HepG2 (cell line): Measurements from ENCODE around the gene ABCF1. TPM values are rescaled to one million over a fixed set of nuclear protein-coding genes. Genes with fewer than 3 reads are reported as not detected.
A peak's percentile ranks its signal among the peaks of the same experiment; 100 is the strongest.

Source experiments
- EEA1 ChIP-seq: sonication (generic); formaldehyde crosslinking; IDR thresholded peaks from 2 replicates; pipeline ENCODE4 v1.5.1; 2020; ENCODE audit warnings: mild to moderate bottlenecking, missing genetic modification reagents, borderline replicate concordance
- HOXA7 ChIP-seq: sonication (generic); formaldehyde crosslinking; IDR thresholded peaks from 2 replicates; pipeline ENCODE4 v1.8.1; 2022; ENCODE audit warnings: mild to moderate bottlenecking, missing genetic modification reagents, moderate library complexity
- KAT8 ChIP-seq: IDR thresholded peaks from 2 replicates; pipeline ENCODE4 v1.6.1; 2016; ENCODE audit warnings: missing genetic modification reagents, missing compliant biosample characterization
- KDM5A ChIP-seq: fragments of 200-600 bp; sonication (generic); IDR thresholded peaks from 2 replicates; pipeline ENCODE4 v1.7.0; 2018; ENCODE audit warnings: antibody characterized with exemption, mild to moderate bottlenecking, low read length, borderline replicate concordance
- KMT2A ChIP-seq: sonication (generic); formaldehyde crosslinking; IDR thresholded peaks from 2 replicates; pipeline ENCODE4 v1.4.0; 2020; ENCODE audit warnings: missing genetic modification reagents
- SAP130 ChIP-seq: IDR thresholded peaks from 2 replicates; pipeline ENCODE4 v1.6.1; 2016; ENCODE audit warnings: low read depth
- SRSF1 ChIP-seq: fragments of 200-400 bp; formaldehyde crosslinking; optimal IDR thresholded peaks from 2 replicates; pipeline ENCODE3; 2017; ENCODE audit warnings: mild to moderate bottlenecking, low read depth, low read length, moderate library complexity
- ZBTB3 ChIP-seq: sonication (generic); formaldehyde crosslinking; IDR thresholded peaks from 2 replicates; pipeline ENCODE4 v1.4.0; 2020; ENCODE audit warnings: low read depth, mild to moderate bottlenecking, moderate library complexity, missing genetic modification reagents, borderline replicate concordance
- ZFP82 ChIP-seq: sonication (generic); formaldehyde crosslinking; IDR thresholded peaks from 2 replicates; pipeline ENCODE4 v1.5.1; 2020; ENCODE audit warnings: mild to moderate bottlenecking, missing genetic modification reagents, borderline replicate concordance
- ZNF121 ChIP-seq: sonication (generic); formaldehyde crosslinking; IDR thresholded peaks from 2 replicates; pipeline ENCODE4 v1.5.0; 2020; ENCODE audit warnings: mild to moderate bottlenecking, missing genetic modification reagents
- ZNF570 ChIP-seq: sonication (generic); formaldehyde crosslinking; IDR thresholded peaks from 2 replicates; pipeline ENCODE4 v1.4.0; 2020; ENCODE audit warnings: mild to moderate bottlenecking, missing genetic modification reagents, borderline replicate concordance
- ZNF83 ChIP-seq: sonication (generic); formaldehyde crosslinking; IDR thresholded peaks from 2 replicates; pipeline ENCODE4 v1.4.0; 2020; ENCODE audit warnings: missing genetic modification reagents, mild to moderate bottlenecking, borderline replicate concordance
- polyA plus RNA-seq, 8 experiments: library from polyadenylated mRNA; depleted of rRNA in 3 of 8; stranded (reverse) in 7 of 8; unstranded in 1 of 8; fragments of >200 nt; fragmentation: Illumina TruSeq in 4 of 8; extraction: Trizol in 4 of 8; gene quantifications; 2 replicates each; pipeline versions ENCODE4 v1.2.1 to v1.2.3, GENCODE V29; 2011 to 2016; ENCODE audit warnings: low read depth in 4 of 8, missing spikeins in 1 of 8, mixed read lengths in 1 of 8; ENCODE audit not compliant: insufficient read depth in 1 of 8
- total RNA-seq, 5 experiments: library from RNA; depleted of rRNA; stranded (reverse); fragments of >200 nt; fragmentation: Illumina TruSeq; extraction: Trizol; gene quantifications; 2 replicates each; pipeline ENCODE4 v1.2.3, GENCODE V29; 2016; ENCODE audit warnings: low read depth in 1 of 5
- TF ChIP-seq, protein P1 (sequence below): sonication (generic); formaldehyde crosslinking; IDR thresholded peaks from 2 replicates; pipeline ENCODE4 v1.4.0; 2020; ENCODE audit warnings: missing genetic modification reagents, borderline replicate concordance
- TF ChIP-seq, protein P2 (sequence below), 2 experiments: sonication (generic) in 1 of 2; formaldehyde crosslinking in 1 of 2; IDR thresholded peaks; 2 replicates each; pipeline versions ENCODE4 v1.4.0 to v1.6.1; 2018 to 2020; ENCODE audit warnings: missing genetic modification reagents in 2 of 2, borderline replicate concordance in 1 of 2, low read depth in 1 of 2, mild to moderate bottlenecking in 1 of 2, missing biosample characterization in 1 of 2
- TF ChIP-seq, protein P3 (sequence below): IDR thresholded peaks from 2 replicates; pipeline ENCODE4 v1.6.1; 2016; ENCODE audit warnings: mild to moderate bottlenecking, missing biosample characterization, missing genetic modification reagents
- TF ChIP-seq, protein P4 (sequence below), 2 experiments: IDR thresholded peaks; 2 replicates each; pipeline ENCODE4 v1.6.1; 2011 to 2012; ENCODE audit warnings: low read length in 2 of 2, borderline replicate concordance in 1 of 2, low read depth in 1 of 2, mild to moderate bottlenecking in 1 of 2, moderate library complexity in 1 of 2

ABCF1 gene
- total and polyA plus RNA-seq, 2 of the 13 experiments (the other 11 are each of a cell fraction or from before 2014, with no cell fraction given) = 25.4 to 98.9 TPM

DNA sequence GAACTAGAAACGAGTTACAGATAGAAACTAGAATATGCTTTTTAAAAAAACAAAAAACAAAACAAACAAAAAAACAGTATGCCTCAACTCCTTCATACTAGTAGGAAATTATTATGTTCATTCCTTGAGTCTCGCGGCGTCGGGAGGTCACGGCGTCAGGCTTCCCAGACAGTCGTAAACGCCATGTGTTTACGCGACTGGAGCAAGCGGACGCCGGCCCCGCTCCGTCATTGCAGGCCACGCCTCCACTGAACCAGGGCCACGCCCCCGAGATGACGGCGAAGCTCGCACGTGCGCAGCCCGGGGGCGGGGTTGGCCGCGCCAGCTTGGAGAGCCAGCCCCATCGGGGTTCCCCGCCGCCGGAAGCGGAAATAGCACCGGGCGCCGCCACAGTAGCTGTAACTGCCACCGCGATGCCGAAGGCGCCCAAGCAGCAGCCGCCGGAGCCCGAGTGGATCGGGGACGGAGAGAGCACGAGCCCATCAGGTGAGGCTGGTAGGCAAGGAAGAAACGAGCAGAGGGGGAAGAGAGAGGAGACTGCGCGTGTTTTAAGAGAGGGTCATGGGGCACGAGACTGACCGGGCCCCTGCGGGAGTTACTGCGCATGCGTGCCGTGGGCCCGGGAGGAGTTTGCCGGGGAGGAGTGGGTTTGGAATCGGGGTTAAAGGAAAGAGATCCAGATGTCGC is at the start of gene ABCF1 (continued):
- TF ChIP-seq KMT2A (peak; percentile 93), ZNF83 (CRISPR knock-in tag) (no peak), EEA1 (CRISPR knock-in tag) (peak; percentile 96; the same call in 1 of the 2 replicates), ZNF121 (CRISPR knock-in tag) (peak; percentile 95), ZBTB3 (CRISPR knock-in tag) (0 out of 2 replicates have a peak, but pooled peaks have one; percentile 44), SAP130 (CRISPR knock-in tag) (peak; percentile 100), KDM5A (peak; percentile 96), HOXA7 (no peak), ZNF570 (CRISPR knock-in tag) (no peak), ZFP82 (CRISPR knock-in tag) (peak; percentile 59; the same call in 1 of the 2 replicates), KAT8 (CRISPR knock-in tag) (peak; percentile 99), SRSF1 (peak; percentile 90)
- TF ChIP-seq, protein P1, sequence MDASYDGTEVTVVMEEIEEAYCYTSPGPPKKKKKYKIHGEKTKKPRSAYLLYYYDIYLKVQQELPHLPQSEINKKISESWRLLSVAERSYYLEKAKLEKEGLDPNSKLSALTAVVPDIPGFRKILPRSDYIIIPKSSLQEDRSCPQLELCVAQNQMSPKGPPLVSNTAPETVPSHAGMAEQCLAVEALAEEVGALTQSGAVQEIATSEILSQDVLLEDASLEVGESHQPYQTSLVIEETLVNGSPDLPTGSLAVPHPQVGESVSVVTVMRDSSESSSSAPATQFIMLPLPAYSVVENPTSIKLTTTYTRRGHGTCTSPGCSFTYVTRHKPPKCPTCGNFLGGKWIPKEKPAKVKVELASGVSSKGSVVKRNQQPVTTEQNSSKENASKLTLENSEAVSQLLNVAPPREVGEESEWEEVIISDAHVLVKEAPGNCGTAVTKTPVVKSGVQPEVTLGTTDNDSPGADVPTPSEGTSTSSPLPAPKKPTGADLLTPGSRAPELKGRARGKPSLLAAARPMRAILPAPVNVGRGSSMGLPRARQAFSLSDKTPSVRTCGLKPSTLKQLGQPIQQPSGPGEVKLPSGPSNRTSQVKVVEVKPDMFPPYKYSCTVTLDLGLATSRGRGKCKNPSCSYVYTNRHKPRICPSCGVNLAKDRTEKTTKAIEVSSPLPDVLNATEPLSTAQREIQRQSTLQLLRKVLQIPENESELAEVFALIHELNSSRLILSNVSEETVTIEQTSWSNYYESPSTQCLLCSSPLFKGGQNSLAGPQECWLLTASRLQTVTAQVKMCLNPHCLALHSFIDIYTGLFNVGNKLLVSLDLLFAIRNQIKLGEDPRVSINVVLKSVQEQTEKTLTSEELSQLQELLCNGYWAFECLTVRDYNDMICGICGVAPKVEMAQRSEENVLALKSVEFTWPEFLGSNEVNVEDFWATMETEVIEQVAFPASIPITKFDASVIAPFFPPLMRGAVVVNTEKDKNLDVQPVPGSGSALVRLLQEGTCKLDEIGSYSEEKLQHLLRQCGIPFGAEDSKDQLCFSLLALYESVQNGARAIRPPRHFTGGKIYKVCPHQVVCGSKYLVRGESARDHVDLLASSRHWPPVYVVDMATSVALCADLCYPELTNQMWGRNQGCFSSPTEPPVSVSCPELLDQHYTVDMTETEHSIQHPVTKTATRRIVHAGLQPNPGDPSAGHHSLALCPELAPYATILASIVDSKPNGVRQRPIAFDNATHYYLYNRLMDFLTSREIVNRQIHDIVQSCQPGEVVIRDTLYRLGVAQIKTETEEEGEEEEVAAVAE (CRISPR knock-in tag) = no peak; the same call in none of the 2 replicates
- TF ChIP-seq, protein P2, sequence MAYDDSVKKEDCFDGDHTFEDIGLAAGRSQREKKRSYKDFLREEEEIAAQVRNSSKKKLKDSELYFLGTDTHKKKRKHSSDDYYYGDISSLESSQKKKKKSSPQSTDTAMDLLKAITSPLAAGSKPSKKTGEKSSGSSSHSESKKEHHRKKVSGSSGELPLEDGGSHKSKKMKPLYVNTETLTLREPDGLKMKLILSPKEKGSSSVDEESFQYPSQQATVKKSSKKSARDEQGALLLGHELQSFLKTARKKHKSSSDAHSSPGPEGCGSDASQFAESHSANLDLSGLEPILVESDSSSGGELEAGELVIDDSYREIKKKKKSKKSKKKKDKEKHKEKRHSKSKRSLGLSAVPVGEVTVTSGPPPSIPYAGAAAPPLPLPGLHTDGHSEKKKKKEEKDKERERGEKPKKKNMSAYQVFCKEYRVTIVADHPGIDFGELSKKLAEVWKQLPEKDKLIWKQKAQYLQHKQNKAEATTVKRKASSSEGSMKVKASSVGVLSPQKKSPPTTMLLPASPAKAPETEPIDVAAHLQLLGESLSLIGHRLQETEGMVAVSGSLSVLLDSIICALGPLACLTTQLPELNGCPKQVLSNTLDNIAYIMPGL (CRISPR knock-in tag; IDR thresholded peaks at IDR 0.05; ENCODE audit: borderline replicate concordance in 1 of 2, low read depth in 1 of 2) = peak; percentile 72 to 82; a peak in 3 of 4 replicates
- TF ChIP-seq, protein P3, sequence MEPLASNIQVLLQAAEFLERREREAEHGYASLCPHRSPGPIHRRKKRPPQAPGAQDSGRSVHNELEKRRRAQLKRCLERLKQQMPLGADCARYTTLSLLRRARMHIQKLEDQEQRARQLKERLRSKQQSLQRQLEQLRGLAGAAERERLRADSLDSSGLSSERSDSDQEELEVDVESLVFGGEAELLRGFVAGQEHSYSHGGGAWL = peak; percentile 96
- TF ChIP-seq, protein P4, sequence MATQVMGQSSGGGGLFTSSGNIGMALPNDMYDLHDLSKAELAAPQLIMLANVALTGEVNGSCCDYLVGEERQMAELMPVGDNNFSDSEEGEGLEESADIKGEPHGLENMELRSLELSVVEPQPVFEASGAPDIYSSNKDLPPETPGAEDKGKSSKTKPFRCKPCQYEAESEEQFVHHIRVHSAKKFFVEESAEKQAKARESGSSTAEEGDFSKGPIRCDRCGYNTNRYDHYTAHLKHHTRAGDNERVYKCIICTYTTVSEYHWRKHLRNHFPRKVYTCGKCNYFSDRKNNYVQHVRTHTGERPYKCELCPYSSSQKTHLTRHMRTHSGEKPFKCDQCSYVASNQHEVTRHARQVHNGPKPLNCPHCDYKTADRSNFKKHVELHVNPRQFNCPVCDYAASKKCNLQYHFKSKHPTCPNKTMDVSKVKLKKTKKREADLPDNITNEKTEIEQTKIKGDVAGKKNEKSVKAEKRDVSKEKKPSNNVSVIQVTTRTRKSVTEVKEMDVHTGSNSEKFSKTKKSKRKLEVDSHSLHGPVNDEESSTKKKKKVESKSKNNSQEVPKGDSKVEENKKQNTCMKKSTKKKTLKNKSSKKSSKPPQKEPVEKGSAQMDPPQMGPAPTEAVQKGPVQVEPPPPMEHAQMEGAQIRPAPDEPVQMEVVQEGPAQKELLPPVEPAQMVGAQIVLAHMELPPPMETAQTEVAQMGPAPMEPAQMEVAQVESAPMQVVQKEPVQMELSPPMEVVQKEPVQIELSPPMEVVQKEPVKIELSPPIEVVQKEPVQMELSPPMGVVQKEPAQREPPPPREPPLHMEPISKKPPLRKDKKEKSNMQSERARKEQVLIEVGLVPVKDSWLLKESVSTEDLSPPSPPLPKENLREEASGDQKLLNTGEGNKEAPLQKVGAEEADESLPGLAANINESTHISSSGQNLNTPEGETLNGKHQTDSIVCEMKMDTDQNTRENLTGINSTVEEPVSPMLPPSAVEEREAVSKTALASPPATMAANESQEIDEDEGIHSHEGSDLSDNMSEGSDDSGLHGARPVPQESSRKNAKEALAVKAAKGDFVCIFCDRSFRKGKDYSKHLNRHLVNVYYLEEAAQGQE (IDR thresholded peaks at IDR 0.05; ENCODE audit: borderline replicate concordance in 1 of 2, low read depth in 1 of 2, low read length in 2 of 2) = peak in 1 of 2 experiments; percentile 13; a peak in 1 of 4 replicates
